Trophoblast cell (in vitro differentiated cells and primary cell): ENCODE measurements around the gene SLC44A2.

Experiments used
- DNase-seq, 2 donors: peaks; one replicate each; pipeline ENCODE4 v3.0.0-alpha.2; 2016
- H2AFZ ChIP-seq: 2 replicates; pipeline ENCODE4 v1.6.1; 2013; ENCODE audit warnings: low read length, moderate library complexity, mild to moderate bottlenecking; ENCODE audit not compliant: insufficient read depth, poor library complexity
- H2AK5ac ChIP-seq: 2 replicates; pipeline ENCODE4 v1.6.1; 2013; ENCODE audit warnings: mild to moderate bottlenecking, low read length
- H2BK120ac ChIP-seq: 2 replicates; pipeline ENCODE4 v1.6.1; 2013; ENCODE audit warnings: low read length, mild to moderate bottlenecking, moderate library complexity; ENCODE audit not compliant: insufficient read depth, poor library complexity
- H2BK12ac ChIP-seq: 2 replicates; pipeline ENCODE4 v1.6.1; 2013; ENCODE audit warnings: mild to moderate bottlenecking, low read length, moderate library complexity
- H2BK5ac ChIP-seq: 2 replicates; pipeline ENCODE4 v1.6.1; 2013; ENCODE audit warnings: low read length, low read depth, moderate library complexity, mild to moderate bottlenecking; ENCODE audit not compliant: poor library complexity
- H3K14ac ChIP-seq: 2 replicates; pipeline ENCODE4 v1.6.1; 2013; ENCODE audit warnings: mild to moderate bottlenecking, low read length
- H3K18ac ChIP-seq: 2 replicates; pipeline ENCODE4 v1.6.1; 2013; ENCODE audit warnings: mild to moderate bottlenecking, low read length
- H3K23ac ChIP-seq: 2 replicates; pipeline ENCODE4 v1.6.1; 2013; ENCODE audit warnings: low read length
- H3K27ac ChIP-seq: 2 replicates; pipeline ENCODE4 v1.5.1; 2013; ENCODE audit warnings: low read depth, mild to moderate bottlenecking, inconsistent platforms, low read length, moderate library complexity
- H3K27me3 ChIP-seq: 2 replicates; pipeline ENCODE4 v1.6.1; 2013; ENCODE audit warnings: inconsistent platforms, mild to moderate bottlenecking, low read length, moderate library complexity; ENCODE audit not compliant: insufficient read depth
- H3K36me3 ChIP-seq, 2 experiments: 1 replicate in 1 of 2; 2 replicates in 1 of 2; pipeline ENCODE4 v1.6.1; 2013; ENCODE audit warnings: low read length in 2 of 2, mild to moderate bottlenecking in 2 of 2, moderate library complexity in 1 of 2; ENCODE audit not compliant: insufficient read depth in 2 of 2, control insufficient read depth in 1 of 2
- H3K4ac ChIP-seq: 2 replicates; pipeline ENCODE4 v1.6.1; 2013; ENCODE audit warnings: low read depth, mild to moderate bottlenecking, low read length, moderate library complexity
- H3K4me1 ChIP-seq, 2 experiments: 1 replicate in 1 of 2; 2 replicates in 1 of 2; pipeline ENCODE4 v1.6.1; 2013; ENCODE audit warnings: low read length in 2 of 2, mild to moderate bottlenecking in 2 of 2, moderate library complexity in 1 of 2; ENCODE audit not compliant: insufficient read depth in 2 of 2, control insufficient read depth in 1 of 2
- H3K4me2 ChIP-seq: 2 replicates; pipeline ENCODE4 v1.6.1; 2013; ENCODE audit warnings: inconsistent platforms, mild to moderate bottlenecking, low read length, moderate library complexity
- H3K4me3 ChIP-seq: 2 replicates; pipeline ENCODE4 v1.5.1; 2013; ENCODE audit warnings: mild to moderate bottlenecking, low read depth, low read length, inconsistent platforms
- H3K79me1 ChIP-seq: one replicate; pipeline ENCODE4 v1.6.1; 2013; ENCODE audit warnings: low read length
- H3K79me2 ChIP-seq: 2 replicates; pipeline ENCODE4 v1.6.1; 2013; ENCODE audit warnings: low read length, mild to moderate bottlenecking; ENCODE audit not compliant: control insufficient read depth, insufficient read depth, poor library complexity
- H3K9ac ChIP-seq: 2 replicates; pipeline ENCODE4 v1.6.1; 2013; ENCODE audit warnings: mild to moderate bottlenecking, low read length
- H3K9me3 ChIP-seq: 2 replicates; pipeline ENCODE4 v1.6.1; 2013; ENCODE audit warnings: low read depth, mild to moderate bottlenecking, control low read depth, inconsistent platforms, low read length; ENCODE audit not compliant: insufficient read depth
- H4K12ac ChIP-seq: 2 replicates; pipeline ENCODE4 v1.6.1; 2013; ENCODE audit warnings: low read depth, mild to moderate bottlenecking, low read length, moderate library complexity
- H4K8ac ChIP-seq: 2 replicates; pipeline ENCODE4 v1.6.1; 2013; ENCODE audit warnings: low read depth, mild to moderate bottlenecking, low read length, moderate library complexity
- H4K91ac ChIP-seq: one replicate; pipeline ENCODE4 v1.6.1; 2013; ENCODE audit warnings: low read depth, mild to moderate bottlenecking, low read length, moderate library complexity
- WGBS: extraction: QIAGEN DNeasy Blood & Tissue Kit; methylation state at CpG from one replicate; pipeline ENCODE4 v1.1.7; 2013; ENCODE audit warnings: missing lambda C conversion rate; ENCODE audit not compliant: insufficient read length, insufficient coverage; ENCODE audit errors: extremely low coverage; 5-methylcytosine and 5-hydroxymethylcytosine counted together

The SLC44A2 gene

DNA sequence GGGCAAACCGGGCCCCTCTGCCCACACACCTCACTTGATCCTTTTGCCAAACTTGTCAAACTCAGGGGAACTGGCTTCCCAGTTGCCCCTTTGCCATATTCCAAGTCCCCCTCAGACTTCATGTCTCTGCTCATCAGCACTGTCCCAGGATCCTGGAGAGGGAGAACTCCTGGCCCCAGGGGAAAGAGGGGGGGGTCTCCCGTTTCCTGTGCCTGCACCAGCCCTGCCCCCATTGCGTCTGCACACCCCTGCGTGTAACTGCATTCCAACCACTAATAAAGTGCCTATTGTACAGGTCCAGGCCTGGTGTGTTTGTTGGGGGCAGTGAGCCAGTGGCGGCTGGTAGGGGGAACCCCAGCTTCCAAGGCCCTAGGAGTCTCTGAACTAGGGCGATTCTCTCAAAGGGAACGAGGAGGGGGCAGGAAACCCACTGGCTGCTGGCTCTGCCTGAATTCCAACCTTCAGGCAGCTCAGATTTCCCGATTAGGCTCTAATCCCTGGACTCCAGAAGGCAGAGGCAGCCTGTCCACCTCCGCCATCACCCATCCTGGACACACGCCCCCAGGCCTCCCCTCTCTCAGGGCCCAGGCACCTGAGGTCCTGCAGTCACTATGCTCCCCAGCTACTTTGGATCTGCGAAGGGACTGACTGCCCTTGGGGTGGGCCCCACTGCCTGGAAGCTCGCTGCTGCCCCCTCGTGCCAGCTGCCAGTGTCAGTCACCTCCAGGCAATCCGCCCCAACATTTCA lies 19.1 kb downstream of the SLC44A2 start:
- H3K4ac ChIP-seq, result no peak overlapping the region
- H3K9me3 ChIP-seq, result peaks cover 3% of the 10 kb centered on the region
- no peak overlapping the region for H2AFZ ChIP-seq
- H2BK120ac ChIP-seq, result peak overlapping the region; percentile 47
- H2BK12ac ChIP-seq, result peak overlapping the region; percentile 29
- peak overlapping the region; percentile 32 for H3K4me3 ChIP-seq
- H3K4me1 ChIP-seq, result peaks cover 15 to 26% of the 10 kb centered on the region in 2 experiments
- peak overlapping the region; percentile 28 for H3K9ac ChIP-seq
- peak overlapping the region; percentile 29 for H2BK5ac ChIP-seq
- H3K36me3 ChIP-seq, result peaks cover 41% of the 10 kb centered on the region in 2 experiments
- peak overlapping the region; percentile 25 for H4K91ac ChIP-seq
- peak overlapping the region; percentile 82 for H3K27ac ChIP-seq
- H3K79me2 ChIP-seq, result no peaks in the 10 kb centered on the region
- H3K14ac ChIP-seq, result peak overlapping the region; percentile 33
- H4K8ac ChIP-seq, result peak overlapping the region; percentile 30
- peak overlapping the region; percentile 45 for H4K12ac ChIP-seq
- H3K79me1 ChIP-seq, result peaks cover 12% of the 10 kb centered on the region
- DNase-seq, result peak; percentile 73 to 83
- H3K27me3 ChIP-seq, result no peaks in the 10 kb centered on the region
- H3K18ac ChIP-seq, result peak overlapping the region; percentile 54
- no peak overlapping the region for H3K23ac ChIP-seq
- H3K4me2 ChIP-seq, result peak overlapping the region; percentile 55
- WGBS, result no CpG with 5 or more reads among the region's 14 CpGs
- H2AK5ac ChIP-seq, result peak overlapping the region; percentile 4

DNA sequence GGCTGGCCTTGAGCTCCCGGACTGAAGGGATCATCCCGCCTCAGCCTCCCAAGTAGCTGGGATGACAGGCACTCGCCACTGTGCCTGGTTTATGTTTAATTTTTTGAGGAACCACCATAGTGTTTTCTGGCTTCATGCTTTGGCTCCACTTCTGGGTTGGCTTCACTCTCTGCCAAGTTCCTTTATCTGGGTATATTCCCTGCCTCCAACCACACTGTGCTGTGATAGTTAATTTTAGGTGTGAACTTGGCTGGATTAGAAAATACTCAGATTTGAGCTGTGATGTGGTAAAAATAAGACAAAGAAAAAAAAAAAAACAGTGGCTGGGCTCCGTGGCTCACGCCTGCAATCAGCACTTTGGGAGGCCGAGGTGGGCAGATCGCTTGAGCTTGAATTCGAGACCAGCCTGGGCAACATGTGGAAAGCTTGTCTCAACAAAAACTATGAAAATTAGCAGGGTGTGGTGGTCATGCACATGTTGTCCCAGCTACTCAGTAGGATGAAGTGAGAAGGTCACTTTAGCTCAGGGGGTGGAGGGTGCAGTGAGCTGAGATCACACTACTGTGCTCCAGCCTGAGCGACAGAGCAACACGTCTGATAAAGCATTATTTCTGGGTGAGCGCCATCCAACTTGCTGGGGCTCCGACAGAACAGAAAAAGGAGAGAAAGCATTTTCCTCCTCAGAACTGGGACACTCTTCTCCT lies 21.3 kb downstream of the SLC44A2 start:
- H2AFZ ChIP-seq, result no peak overlapping the region
- H4K91ac ChIP-seq, result no peak overlapping the region
- H2AK5ac ChIP-seq, result no peak overlapping the region
- no peak for DNase-seq
- H3K9ac ChIP-seq, result no peak overlapping the region
- peaks cover 22% of the 10 kb centered on the region in 2 experiments for H3K36me3 ChIP-seq
- no peaks in the 10 kb centered on the region for H3K27me3 ChIP-seq
- no peak overlapping the region for H2BK12ac ChIP-seq
- H3K23ac ChIP-seq, result no peak overlapping the region
- H3K4me1 ChIP-seq, result peaks cover 18 to 27% of the 10 kb centered on the region in 2 experiments
- no peak overlapping the region for H2BK5ac ChIP-seq
- no peak overlapping the region for H3K18ac ChIP-seq
- H4K12ac ChIP-seq, result no peak overlapping the region
- H3K4ac ChIP-seq, result no peak overlapping the region
- no peak overlapping the region for H3K14ac ChIP-seq
- H3K79me1 ChIP-seq, result peaks cover 12% of the 10 kb centered on the region
- no CpG with 5 or more reads among the region's 12 CpGs for WGBS
- H3K27ac ChIP-seq, result no peak overlapping the region
- peaks cover 2% of the 10 kb centered on the region for H3K9me3 ChIP-seq
- no peak overlapping the region for H2BK120ac ChIP-seq
- H3K4me3 ChIP-seq, result no peak overlapping the region
- H4K8ac ChIP-seq, result no peak overlapping the region
- no peak overlapping the region for H3K4me2 ChIP-seq
- no peaks in the 10 kb centered on the region for H3K79me2 ChIP-seq

DNA sequence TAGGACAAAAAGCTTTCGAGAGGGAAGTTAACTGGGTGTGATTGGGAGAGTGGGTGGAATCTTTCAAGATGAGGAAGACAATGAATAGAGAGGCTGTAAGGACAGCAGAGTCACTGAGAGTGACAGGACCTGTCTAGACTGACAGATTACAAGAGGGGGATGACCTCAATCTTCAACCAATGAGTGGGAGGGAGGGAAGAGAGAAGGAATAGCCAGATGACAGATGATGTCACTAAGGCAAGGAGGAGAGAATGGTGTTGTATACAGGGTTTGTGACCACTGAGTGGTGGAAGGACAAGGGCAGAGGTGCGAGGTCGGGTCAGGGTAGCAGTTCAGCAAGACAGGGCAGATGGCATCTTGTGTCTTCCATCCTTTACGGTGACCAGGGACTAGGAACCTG lies 23.0 kb downstream of the SLC44A2 start:
- Histone ChIP-seq H3K4me3 (no peak overlapping the region), H3K4me1 (peaks cover 12 to 15% of the 10 kb centered on the region in 2 experiments), H3K36me3 (peaks cover 5% of the 10 kb centered on the region in 2 experiments), H3K23ac (no peak overlapping the region), H3K79me2 (peaks cover 4% of the 10 kb centered on the region), H3K18ac (no peak overlapping the region), H3K27me3 (no peaks in the 10 kb centered on the region), H4K12ac (no peak overlapping the region), H3K4me2 (no peak overlapping the region), H4K8ac (no peak overlapping the region), H3K79me1 (peaks cover 12% of the 10 kb centered on the region), H2BK12ac (no peak overlapping the region), H3K9me3 (peaks cover 2% of the 10 kb centered on the region), H3K27ac (no peak overlapping the region), H2AK5ac (no peak overlapping the region), H3K14ac (no peak overlapping the region), H2BK120ac (no peak overlapping the region), H2BK5ac (no peak overlapping the region), H4K91ac (no peak overlapping the region), H2AFZ (no peak overlapping the region), H3K9ac (no peak overlapping the region), H3K4ac (no peak overlapping the region)
- no peak for DNase-seq
- WGBS, result no CpG with 5 or more reads among the region's 4 CpGs

DNA sequence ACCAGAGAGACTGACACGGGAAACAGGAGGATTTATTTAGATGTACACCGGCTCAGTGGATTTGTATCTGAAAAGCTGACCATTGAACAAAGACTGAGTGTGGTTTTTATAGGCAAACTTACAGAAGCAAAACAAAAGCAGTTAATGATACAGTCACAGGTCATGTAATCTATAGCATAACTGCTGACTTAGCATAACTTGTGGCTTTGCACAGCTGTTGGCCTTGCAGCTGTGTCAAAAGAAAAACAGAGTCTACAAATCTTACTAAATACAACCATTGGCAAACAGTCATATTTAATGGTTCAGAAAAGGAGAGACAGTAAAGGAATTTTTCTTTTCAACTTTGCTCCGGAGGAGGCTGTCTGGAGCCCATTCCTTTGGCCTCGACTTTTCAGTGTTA lies 26.5 kb downstream of the SLC44A2 start:
- WGBS, result no CpG with 5 or more reads among the region's 4 CpGs
- DNase-seq, result no peak

More for the DNA sequence above, 26.5 kb downstream of the SLC44A2 start:
- Histone ChIP-seq H3K4me1 (peaks cover 7 to 10% of the 10 kb centered on the region in 2 experiments), H2AK5ac (no peak overlapping the region), H3K18ac (no peak overlapping the region), H3K9ac (no peak overlapping the region), H4K91ac (no peak overlapping the region), H4K12ac (no peak overlapping the region), H3K27me3 (no peaks in the 10 kb centered on the region), H3K14ac (no peak overlapping the region), H3K23ac (no peak overlapping the region), H3K79me2 (peaks cover 28% of the 10 kb centered on the region), H3K79me1 (peaks cover 16% of the 10 kb centered on the region), H2AFZ (no peak overlapping the region), H2BK12ac (no peak overlapping the region), H3K4me2 (no peak overlapping the region), H3K9me3 (no peaks in the 10 kb centered on the region), H2BK5ac (no peak overlapping the region), H3K4me3 (no peak overlapping the region), H4K8ac (no peak overlapping the region), H3K4ac (no peak overlapping the region), H3K27ac (no peak overlapping the region), H3K36me3 (peaks cover 0 to 1% of the 10 kb centered on the region in 2 experiments), H2BK120ac (no peak overlapping the region)
